Ammon's horn (tissue), 1 donor: ENCODE results near the gene PIPOX.

Source experiments
- DNase-seq: peaks from one replicate; pipeline ENCODE4 v3.0.0-alpha.2; 2016; ENCODE audit warnings: low spot score

The PIPOX gene

DNA sequence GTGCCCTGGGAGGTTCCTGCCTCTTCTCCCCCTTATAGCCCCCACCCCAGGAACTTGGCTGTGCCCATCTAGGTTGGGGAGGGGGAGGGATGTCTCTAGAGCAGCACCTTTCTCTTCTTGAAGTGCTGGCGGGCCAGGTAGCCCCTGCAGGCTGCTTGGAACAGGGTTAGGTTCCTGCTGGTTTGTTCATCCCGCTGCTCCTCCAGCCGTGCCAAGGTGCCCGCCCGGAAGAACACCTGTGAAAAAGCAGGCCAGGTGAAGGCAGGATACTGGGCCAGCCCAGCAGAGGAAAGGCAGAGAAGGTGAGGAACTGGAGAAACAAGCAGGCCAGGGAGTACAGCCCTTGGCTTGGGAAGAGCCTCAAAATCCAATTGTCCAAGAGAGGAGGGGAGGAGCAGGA, 56.6 kb downstream of the PIPOX start:
- DNase-seq, result no peak

DNA sequence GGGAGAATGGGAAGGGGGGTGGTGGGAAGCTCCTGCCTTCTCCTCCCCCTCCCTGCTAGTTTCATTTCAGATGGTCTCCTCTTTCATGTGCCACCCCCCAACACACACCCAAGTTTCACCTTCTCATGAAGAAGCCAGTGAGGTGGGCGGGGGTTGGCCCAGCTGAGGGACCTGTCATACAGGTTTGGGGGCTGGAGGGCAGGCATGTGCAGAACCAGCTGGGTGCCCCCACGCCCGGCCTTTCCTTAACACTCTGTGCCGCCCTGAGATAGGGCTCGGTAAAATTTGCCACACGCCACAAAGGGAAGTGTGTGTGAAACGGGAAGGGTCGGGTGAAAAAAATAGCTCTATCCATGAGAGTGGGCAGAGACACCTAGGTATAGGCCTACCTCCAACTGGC, 57.4 kb downstream of the PIPOX start:
- no peak for DNase-seq

DNA sequence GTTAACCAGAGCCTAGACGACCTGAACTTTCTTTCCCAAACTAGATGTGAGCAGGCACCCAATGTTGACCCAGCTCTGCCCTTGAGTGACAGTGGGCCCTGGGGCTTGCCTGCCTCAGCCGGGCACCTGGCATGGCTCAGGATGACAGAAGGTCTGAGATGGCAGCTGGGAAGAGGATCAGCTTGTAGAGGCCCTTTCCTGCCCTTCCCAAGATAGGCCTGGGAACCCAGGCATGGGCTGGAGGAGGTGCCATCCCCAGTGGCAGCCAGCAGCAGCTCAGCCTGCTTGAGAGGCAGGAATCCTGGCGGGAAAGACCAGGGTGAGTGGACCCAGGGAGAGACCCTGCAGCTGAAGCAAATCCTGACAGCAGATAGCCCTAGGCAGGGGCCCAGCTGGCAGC, 59.1 kb downstream of the PIPOX start:
- no peak for DNase-seq

DNA sequence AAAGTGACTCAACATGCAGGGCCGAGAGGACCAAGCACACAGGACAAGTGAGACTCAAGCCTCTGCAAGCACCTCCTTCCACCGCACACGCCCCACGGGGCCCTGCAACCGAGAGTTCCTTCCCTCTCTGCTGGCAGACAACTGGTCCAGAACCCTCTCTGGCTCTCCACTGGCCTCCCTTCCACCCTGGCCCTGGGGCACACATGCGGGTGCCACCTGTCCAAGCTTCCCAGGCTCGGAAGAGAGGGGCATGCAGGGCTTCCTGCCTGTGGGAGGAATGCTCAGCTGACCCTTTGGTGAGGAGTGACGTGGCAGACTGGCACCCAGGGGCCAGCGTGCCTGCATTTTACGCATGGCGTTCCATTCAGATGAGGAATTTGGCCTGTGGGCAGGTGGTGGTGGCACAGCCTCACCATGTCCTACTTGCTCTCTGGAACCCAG, 59.8 kb downstream of the PIPOX start:
- no peak for DNase-seq

DNA sequence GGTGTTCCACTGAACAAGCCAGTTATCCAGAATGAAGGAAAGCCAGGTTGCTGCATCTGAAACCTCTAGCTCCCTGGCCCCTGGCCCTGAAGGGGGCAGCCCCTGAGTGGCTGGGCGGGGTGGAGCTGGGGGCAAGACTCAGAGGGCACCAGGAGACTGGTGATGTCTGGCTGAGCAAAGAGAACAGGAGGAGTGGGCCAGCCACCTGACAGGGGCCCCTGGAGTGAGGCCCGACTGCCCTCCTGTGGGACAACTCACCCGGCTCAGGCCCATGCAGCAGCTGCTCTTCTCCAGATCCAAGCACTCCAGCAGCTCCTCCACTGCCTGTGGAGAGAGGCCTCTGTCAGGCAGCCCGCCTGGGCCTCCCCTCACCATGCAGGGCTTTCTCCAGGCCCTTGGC, 60.4 kb downstream of the PIPOX start:
- no peak for DNase-seq
